ENCODE data around the gene UPB1. TPM values are rescaled to one million over a fixed set of nuclear protein-coding genes. Genes with fewer than 3 reads are reported as not detected.
A peak's percentile ranks its signal among the peaks of the same experiment; 100 is the strongest.
"Not testable (repeated sequence)": the region's sequence is repeated elsewhere in the genome, so short reads cannot be mapped to it uniquely, and the experiment has no call there.

UPB1 gene
- total and polyA plus RNA-seq, 2 donors, result 3.5 to 6.3 TPM

GRCh38 chr22:24486501-24486921, 8.6 kb upstream of the UPB1 start:
- peaks cover 0 to 7% of the 10 kb centered on the region in 2 donors for H3K4me1 ChIP-seq (ENCODE audit: control insufficient read depth in 2 of 2, insufficient read depth in 2 of 2, low read length in 2 of 2)
- H3K36me3 ChIP-seq (ENCODE audit: control insufficient read depth in 2 of 2, insufficient read depth in 2 of 2, low read length in 1 of 2), result no peaks in the 10 kb centered on the region
- DNase-seq (ENCODE audit: low read depth in 6 of 9, low spot score in 9 of 9), result no peak
- 69% methylated on average over 2 of the region's 2 CpGs for WGBS
- H3K9me3 ChIP-seq (ENCODE audit: control insufficient read depth in 2 of 2, insufficient read depth in 1 of 2, low read length in 1 of 2), result no peaks in the 10 kb centered on the region
- H3K4me3 ChIP-seq (ENCODE audit: low read length in 2 of 2), result no peak overlapping the region
- no peaks in the 10 kb centered on the region for H3K27me3 ChIP-seq (ENCODE audit: control insufficient read depth in 2 of 2, insufficient read depth in 1 of 2, low read length in 1 of 2)
- no peak overlapping the region for H3K27ac ChIP-seq (ENCODE audit: low read depth in 1 of 2, low read length in 1 of 2)

- WGBS, result 78% methylated on average over 2 of the region's 2 CpGs
- Histone ChIP-seq H3K36me3 (ENCODE audit: control insufficient read depth in 2 of 2, insufficient read depth in 2 of 2, low read length in 1 of 2) (no peaks in the 10 kb centered on the region), H3K4me1 (ENCODE audit: control insufficient read depth in 2 of 2, insufficient read depth in 2 of 2, low read length in 2 of 2) (peaks cover 0 to 8% of the 10 kb centered on the region in 2 donors), H3K4me3 (ENCODE audit: low read length in 2 of 2) (no peak overlapping the region), H3K9me3 (ENCODE audit: control insufficient read depth in 2 of 2, insufficient read depth in 1 of 2, low read length in 1 of 2) (peaks cover 0 to 2% of the 10 kb centered on the region in 2 donors), H3K27ac (ENCODE audit: low read depth in 1 of 2, low read length in 1 of 2) (no peak overlapping the region), H3K27me3 (ENCODE audit: control insufficient read depth in 2 of 2, insufficient read depth in 1 of 2, low read length in 1 of 2) (peaks cover 7 to 12% of the 10 kb centered on the region in 2 donors)
- no peak for DNase-seq (ENCODE audit: low read depth in 6 of 9, low spot score in 9 of 9)
Observed at GRCh38 chr22:24489011-24489410, 6.1 kb upstream of the UPB1 start.

- H3K9me3 ChIP-seq (ENCODE audit: control insufficient read depth in 2 of 2, insufficient read depth in 1 of 2, low read length in 1 of 2); H3K4me3 ChIP-seq (ENCODE audit: low read length in 2 of 2); H3K27ac ChIP-seq (ENCODE audit: low read depth in 1 of 2, low read length in 1 of 2); DNase-seq (ENCODE audit: low read depth in 6 of 9, low spot score in 9 of 9); H3K36me3 ChIP-seq (ENCODE audit: control insufficient read depth in 2 of 2, insufficient read depth in 2 of 2, low read length in 1 of 2): not testable (repeated sequence)
- H3K4me1 ChIP-seq (ENCODE audit: control insufficient read depth in 2 of 2, insufficient read depth in 2 of 2, low read length in 2 of 2), result peaks cover 0 to 12% of the 10 kb centered on the region in 2 donors
- WGBS, result 100% methylated on average over 1 of the region's 1 CpG
- peaks cover 12 to 16% of the 10 kb centered on the region in 2 donors for H3K27me3 ChIP-seq (ENCODE audit: control insufficient read depth in 2 of 2, insufficient read depth in 1 of 2, low read length in 1 of 2)
Observed at GRCh38 chr22:24489434-24489833, 5.7 kb upstream of the UPB1 start.

GRCh38 chr22:24492391-24492790, 2.7 kb upstream of the UPB1 start:
- H3K27me3 ChIP-seq (ENCODE audit: control insufficient read depth in 2 of 2, insufficient read depth in 1 of 2, low read length in 1 of 2), result peaks cover 27 to 40% of the 10 kb centered on the region in 2 donors
- WGBS, result 98% methylated on average over 3 of the region's 3 CpGs

GRCh38 chr22:24494167-24494527, 985 bp upstream of the UPB1 start:
- H3K4me1 ChIP-seq (ENCODE audit: control insufficient read depth in 2 of 2, insufficient read depth in 2 of 2, low read length in 2 of 2), result peaks cover 29 to 42% of the 10 kb centered on the region in 2 donors
- H3K27me3 ChIP-seq (ENCODE audit: control insufficient read depth in 2 of 2, insufficient read depth in 1 of 2, low read length in 1 of 2), result peaks cover 27 to 40% of the 10 kb centered on the region in 2 donors
- no peak overlapping the region for H3K27ac ChIP-seq (ENCODE audit: low read depth in 1 of 2, low read length in 1 of 2)
- H3K9me3 ChIP-seq (ENCODE audit: control insufficient read depth in 2 of 2, insufficient read depth in 1 of 2, low read length in 1 of 2), result peaks cover 4 to 16% of the 10 kb centered on the region in 2 donors
- 65% methylated on average over 21 of the region's 21 CpGs for WGBS
- H3K36me3 ChIP-seq (ENCODE audit: control insufficient read depth in 2 of 2, insufficient read depth in 2 of 2, low read length in 1 of 2), result peaks cover 0 to 3% of the 10 kb centered on the region in 2 donors
- no peak for DNase-seq (ENCODE audit: low read depth in 6 of 9, low spot score in 9 of 9)
- H3K4me3 ChIP-seq (ENCODE audit: low read length in 2 of 2), result no peak overlapping the region

More at GRCh38 chr22:24492391-24492790, 2.7 kb upstream of the UPB1 start:
- peaks cover 4 to 16% of the 10 kb centered on the region in 2 donors for H3K9me3 ChIP-seq (ENCODE audit: control insufficient read depth in 2 of 2, insufficient read depth in 1 of 2, low read length in 1 of 2)
- peaks cover 0 to 3% of the 10 kb centered on the region in 2 donors for H3K36me3 ChIP-seq (ENCODE audit: control insufficient read depth in 2 of 2, insufficient read depth in 2 of 2, low read length in 1 of 2)
- H3K4me3 ChIP-seq (ENCODE audit: low read length in 2 of 2), result no peak overlapping the region
- H3K4me1 ChIP-seq (ENCODE audit: control insufficient read depth in 2 of 2, insufficient read depth in 2 of 2, low read length in 2 of 2), result peaks cover 11 to 25% of the 10 kb centered on the region in 2 donors
- DNase-seq (ENCODE audit: low read depth in 6 of 9, low spot score in 9 of 9), result no peak
- no peak overlapping the region for H3K27ac ChIP-seq (ENCODE audit: low read depth in 1 of 2, low read length in 1 of 2)

- H3K4me3 ChIP-seq (ENCODE audit: low read length in 2 of 2), result no peak overlapping the region
- H3K4me1 ChIP-seq (ENCODE audit: control insufficient read depth in 2 of 2, insufficient read depth in 2 of 2, low read length in 2 of 2), result peaks cover 41 to 54% of the 10 kb centered on the region in 2 donors
- no peak for DNase-seq (ENCODE audit: low read depth in 6 of 9, low spot score in 9 of 9)
- H3K27me3 ChIP-seq (ENCODE audit: control insufficient read depth in 2 of 2, insufficient read depth in 1 of 2, low read length in 1 of 2), result peaks cover 27 to 40% of the 10 kb centered on the region in 2 donors
- peaks cover 4 to 16% of the 10 kb centered on the region in 2 donors for H3K9me3 ChIP-seq (ENCODE audit: control insufficient read depth in 2 of 2, insufficient read depth in 1 of 2, low read length in 1 of 2)
- no peak overlapping the region for H3K27ac ChIP-seq (ENCODE audit: low read depth in 1 of 2, low read length in 1 of 2)
- peaks cover 0 to 3% of the 10 kb centered on the region in 2 donors for H3K36me3 ChIP-seq (ENCODE audit: control insufficient read depth in 2 of 2, insufficient read depth in 2 of 2, low read length in 1 of 2)
- WGBS, result 97% methylated on average over 17 of the region's 17 CpGs
Observed at GRCh38 chr22:24495365-24495675, 188 bp downstream of the UPB1 start.

GRCh38 chr22:24496234-24496633, 1.1 kb downstream of the UPB1 start:
- 95% methylated on average over 5 of the region's 5 CpGs for WGBS
- peaks cover 27 to 40% of the 10 kb centered on the region in 2 donors for H3K27me3 ChIP-seq (ENCODE audit: control insufficient read depth in 2 of 2, insufficient read depth in 1 of 2, low read length in 1 of 2)
- no peak overlapping the region for H3K27ac ChIP-seq (ENCODE audit: low read depth in 1 of 2, low read length in 1 of 2)
- H3K9me3 ChIP-seq (ENCODE audit: control insufficient read depth in 2 of 2, insufficient read depth in 1 of 2, low read length in 1 of 2), result peaks cover 4 to 16% of the 10 kb centered on the region in 2 donors
- DNase-seq (ENCODE audit: low read depth in 6 of 9, low spot score in 9 of 9), result no peak
- H3K36me3 ChIP-seq (ENCODE audit: control insufficient read depth in 2 of 2, insufficient read depth in 2 of 2, low read length in 1 of 2), result peaks cover 0 to 3% of the 10 kb centered on the region in 2 donors
- H3K4me1 ChIP-seq (ENCODE audit: control insufficient read depth in 2 of 2, insufficient read depth in 2 of 2, low read length in 2 of 2), result peaks cover 50 to 63% of the 10 kb centered on the region in 2 donors
- no peak overlapping the region for H3K4me3 ChIP-seq (ENCODE audit: low read length in 2 of 2)

- Histone ChIP-seq H3K9me3 (ENCODE audit: control insufficient read depth in 2 of 2, insufficient read depth in 1 of 2, low read length in 1 of 2) (peaks cover 4 to 16% of the 10 kb centered on the region in 2 donors), H3K4me3 (ENCODE audit: low read length in 2 of 2) (no peak overlapping the region), H3K4me1 (ENCODE audit: control insufficient read depth in 2 of 2, insufficient read depth in 2 of 2, low read length in 2 of 2) (peaks cover 54 to 67% of the 10 kb centered on the region in 2 donors), H3K27ac (ENCODE audit: low read depth in 1 of 2, low read length in 1 of 2) (no peak overlapping the region), H3K36me3 (ENCODE audit: control insufficient read depth in 2 of 2, insufficient read depth in 2 of 2, low read length in 1 of 2) (peaks cover 0 to 3% of the 10 kb centered on the region in 2 donors), H3K27me3 (ENCODE audit: control insufficient read depth in 2 of 2, insufficient read depth in 1 of 2, low read length in 1 of 2) (peaks cover 27 to 40% of the 10 kb centered on the region in 2 donors)
- WGBS, result 98% methylated on average over 2 of the region's 2 CpGs
- DNase-seq (ENCODE audit: low read depth in 6 of 9, low spot score in 9 of 9), result no peak
Observed at GRCh38 chr22:24496661-24497060, 1.5 kb downstream of the UPB1 start.

GRCh38 chr22:24497841-24498258, 2.7 kb downstream of the UPB1 start:
- WGBS, result 4% methylated on average over 2 of the region's 2 CpGs
- peaks cover 4 to 16% of the 10 kb centered on the region in 2 donors for H3K9me3 ChIP-seq (ENCODE audit: control insufficient read depth in 2 of 2, insufficient read depth in 1 of 2, low read length in 1 of 2)
- H3K27ac ChIP-seq (ENCODE audit: low read depth in 1 of 2, low read length in 1 of 2), result no peak overlapping the region
- peaks cover 66 to 79% of the 10 kb centered on the region in 2 donors for H3K4me1 ChIP-seq (ENCODE audit: control insufficient read depth in 2 of 2, insufficient read depth in 2 of 2, low read length in 2 of 2)
- no peak overlapping the region for H3K4me3 ChIP-seq (ENCODE audit: low read length in 2 of 2)
- peaks cover 0 to 3% of the 10 kb centered on the region in 2 donors for H3K36me3 ChIP-seq (ENCODE audit: control insufficient read depth in 2 of 2, insufficient read depth in 2 of 2, low read length in 1 of 2)
- peak in 5 of 9 donors; percentile 45 to 81 (median 58) for DNase-seq (ENCODE audit: low read depth in 6 of 9, low spot score in 9 of 9)
- H3K27me3 ChIP-seq (ENCODE audit: control insufficient read depth in 2 of 2, insufficient read depth in 1 of 2, low read length in 1 of 2), result peaks cover 27 to 36% of the 10 kb centered on the region in 2 donors

All from thymus (tissue), 11 donors.